ENCODE measurements around the gene DTD1.

DTD1 gene

GRCh38 chr20:18632196-18632789, 44.4 kb downstream of the DTD1 start:
- no peaks in the 10 kb centered on the region for H3K4me1 ChIP-seq (ENCODE audit: control insufficient read depth, insufficient read depth, low read length)
- no peaks in the 10 kb centered on the region for H3K9me3 ChIP-seq (ENCODE audit: control insufficient read depth, insufficient read depth, low read depth, low read length)
- peaks cover 0 to 6% of the 10 kb centered on the region in 2 experiments; a peak in 1 of 3 replicates for H3K36me3 ChIP-seq (ENCODE audit: control insufficient read depth in 2 of 2, insufficient read depth in 1 of 2, low read length in 2 of 2)
- ChIA-PET CTCF (interaction anchor here (0.5 to 2.9 kb wide), 34 partner anchors 8 to 1367 kb away, joined by 3 to 12 read pairs (median 3); partner anchors contain the start of gene SCP2D1), POLR2A (no interaction called here)
- no peak overlapping the region for H3K4me3 ChIP-seq (ENCODE audit: low read depth, low read length)
- H3K27ac ChIP-seq (ENCODE audit: extremely low read depth, low read depth, low read length) = no peak overlapping the region
- 0 out of 2 replicates have a peak, but pooled peaks have one; percentile 11 for TF ChIP-seq SP7 (tag by site-specific recombination; IDR thresholded peaks at IDR 0.05)
- peak; percentile 99 for TF ChIP-seq ZNF654 (tag by site-specific recombination; IDR thresholded peaks at IDR 0.05; ENCODE audit: low read depth)
- no peak for TF ChIP-seq KLF8 (tag by site-specific recombination; IDR thresholded peaks at IDR 0.05)
- peak; percentile 84; the same call in 1 of the 2 replicates for TF ChIP-seq ZSCAN30 (tag by site-specific recombination; IDR thresholded peaks at IDR 0.05)
- TF ChIP-seq, protein P1, sequence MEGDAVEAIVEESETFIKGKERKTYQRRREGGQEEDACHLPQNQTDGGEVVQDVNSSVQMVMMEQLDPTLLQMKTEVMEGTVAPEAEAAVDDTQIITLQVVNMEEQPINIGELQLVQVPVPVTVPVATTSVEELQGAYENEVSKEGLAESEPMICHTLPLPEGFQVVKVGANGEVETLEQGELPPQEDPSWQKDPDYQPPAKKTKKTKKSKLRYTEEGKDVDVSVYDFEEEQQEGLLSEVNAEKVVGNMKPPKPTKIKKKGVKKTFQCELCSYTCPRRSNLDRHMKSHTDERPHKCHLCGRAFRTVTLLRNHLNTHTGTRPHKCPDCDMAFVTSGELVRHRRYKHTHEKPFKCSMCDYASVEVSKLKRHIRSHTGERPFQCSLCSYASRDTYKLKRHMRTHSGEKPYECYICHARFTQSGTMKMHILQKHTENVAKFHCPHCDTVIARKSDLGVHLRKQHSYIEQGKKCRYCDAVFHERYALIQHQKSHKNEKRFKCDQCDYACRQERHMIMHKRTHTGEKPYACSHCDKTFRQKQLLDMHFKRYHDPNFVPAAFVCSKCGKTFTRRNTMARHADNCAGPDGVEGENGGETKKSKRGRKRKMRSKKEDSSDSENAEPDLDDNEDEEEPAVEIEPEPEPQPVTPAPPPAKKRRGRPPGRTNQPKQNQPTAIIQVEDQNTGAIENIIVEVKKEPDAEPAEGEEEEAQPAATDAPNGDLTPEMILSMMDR (tag by site-specific recombination; IDR thresholded peaks at IDR 0.05) = peak; percentile 80

DNA sequence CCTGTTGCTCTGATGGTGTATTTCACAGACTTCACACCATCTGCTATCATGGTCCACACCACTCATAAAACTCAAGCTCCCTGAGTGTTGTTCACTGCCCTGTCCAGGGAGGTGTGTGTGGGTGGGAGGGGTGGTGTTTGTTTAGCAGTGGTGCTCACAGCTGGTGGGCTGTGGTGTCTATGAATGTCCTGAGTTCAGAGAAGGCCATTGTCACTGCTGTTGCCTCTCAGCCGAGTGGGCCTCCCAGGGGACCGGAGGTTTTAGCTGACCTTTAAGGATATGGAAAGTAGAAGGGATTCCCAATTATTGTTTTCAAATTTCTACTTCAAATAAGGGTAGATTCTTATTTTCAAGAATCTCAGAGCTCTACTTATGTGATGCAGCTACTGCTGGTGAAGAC, 45.6 kb downstream of the DTD1 start:
- H3K4me1 ChIP-seq (ENCODE audit: control insufficient read depth, insufficient read depth, low read length) = no peaks in the 10 kb centered on the region
- TF ChIP-seq TCF7L2 (IDR thresholded peaks at IDR 0.05; ENCODE audit: borderline replicate concordance, low read depth, low read length) = no peak
- no peak for TF ChIP-seq SP3 (tag by site-specific recombination; IDR thresholded peaks at IDR 0.05)
- peak; percentile 16; the same call in 1 of the 2 replicates for TF ChIP-seq GLIS1 (tag by site-specific recombination; IDR thresholded peaks at IDR 0.05)
- no peak for TF ChIP-seq ZNF600 (tag by site-specific recombination; IDR thresholded peaks at IDR 0.05)
- no peak for TF ChIP-seq GFI1B (tag by site-specific recombination; IDR thresholded peaks at IDR 0.05)
- TF ChIP-seq, protein P2, sequence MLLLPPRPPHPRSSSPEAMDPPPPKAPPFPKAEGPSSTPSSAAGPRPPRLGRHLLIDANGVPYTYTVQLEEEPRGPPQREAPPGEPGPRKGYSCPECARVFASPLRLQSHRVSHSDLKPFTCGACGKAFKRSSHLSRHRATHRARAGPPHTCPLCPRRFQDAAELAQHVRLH (tag by site-specific recombination; IDR thresholded peaks at IDR 0.05) = no peak
- peak; percentile 46 for TF ChIP-seq ZIC2 (tag by site-specific recombination; IDR thresholded peaks at IDR 0.05)
- peak; percentile 46 for TF ChIP-seq ZFHX2 (tag by site-specific recombination; conservative IDR thresholded peaks at IDR 0.05)
- TF ChIP-seq EGR2 (tag by site-specific recombination; IDR thresholded peaks at IDR 0.05; ENCODE audit: low read depth) = peak; percentile 45; the same call in 1 of the 2 replicates
- no peak for TF ChIP-seq ZNF629 (tag by site-specific recombination; IDR thresholded peaks at IDR 0.05)
- TF ChIP-seq, protein P3, sequence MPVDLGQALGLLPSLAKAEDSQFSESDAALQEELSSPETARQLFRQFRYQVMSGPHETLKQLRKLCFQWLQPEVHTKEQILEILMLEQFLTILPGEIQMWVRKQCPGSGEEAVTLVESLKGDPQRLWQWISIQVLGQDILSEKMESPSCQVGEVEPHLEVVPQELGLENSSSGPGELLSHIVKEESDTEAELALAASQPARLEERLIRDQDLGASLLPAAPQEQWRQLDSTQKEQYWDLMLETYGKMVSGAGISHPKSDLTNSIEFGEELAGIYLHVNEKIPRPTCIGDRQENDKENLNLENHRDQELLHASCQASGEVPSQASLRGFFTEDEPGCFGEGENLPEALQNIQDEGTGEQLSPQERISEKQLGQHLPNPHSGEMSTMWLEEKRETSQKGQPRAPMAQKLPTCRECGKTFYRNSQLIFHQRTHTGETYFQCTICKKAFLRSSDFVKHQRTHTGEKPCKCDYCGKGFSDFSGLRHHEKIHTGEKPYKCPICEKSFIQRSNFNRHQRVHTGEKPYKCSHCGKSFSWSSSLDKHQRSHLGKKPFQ (tag by site-specific recombination; IDR thresholded peaks at IDR 0.05) = 0 out of 2 replicates have a peak, but pooled peaks have one; percentile 22
- TF ChIP-seq KLF10 (tag by site-specific recombination; IDR thresholded peaks at IDR 0.05) = no peak
- no peak for TF ChIP-seq ZNF777 (tag by site-specific recombination; IDR thresholded peaks at IDR 0.05; ENCODE audit: borderline replicate concordance)
- H3K9me3 ChIP-seq (ENCODE audit: control insufficient read depth, insufficient read depth, low read depth, low read length) = no peaks in the 10 kb centered on the region
- ChIA-PET CTCF (interaction anchor here (0.6 to 2.9 kb wide), 8 partner anchors 10 to 950 kb away, joined by 3 to 12 read pairs (median 4); no protein-coding TSS in a partner anchor), POLR2A (no interaction called here)
- H3K27ac ChIP-seq (ENCODE audit: extremely low read depth, low read depth, low read length) = no peak overlapping the region
- no peaks in the 10 kb centered on the region for H3K36me3 ChIP-seq (ENCODE audit: control insufficient read depth in 2 of 2, insufficient read depth in 1 of 2, low read length in 2 of 2)
- no peak overlapping the region for H3K4me3 ChIP-seq (ENCODE audit: low read depth, low read length)

DNA sequence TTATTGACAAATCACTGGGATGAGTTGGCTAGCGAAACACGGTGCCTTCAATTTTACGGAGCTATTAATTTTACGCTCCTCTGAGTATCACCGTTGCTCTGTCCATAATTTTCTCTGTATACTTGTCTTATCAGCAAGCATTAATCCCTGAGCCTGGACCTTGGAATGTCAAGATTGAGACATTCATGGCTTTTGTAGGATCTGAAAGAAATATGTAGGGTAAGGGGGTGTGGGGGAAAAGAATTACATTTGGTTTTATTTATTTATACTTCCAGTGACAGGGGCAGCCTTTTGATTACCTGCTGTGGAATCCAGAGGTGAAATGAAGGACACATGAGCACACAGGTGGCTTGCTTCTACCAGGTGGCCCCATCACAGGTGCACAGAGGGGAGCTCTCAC, 46.6 kb downstream of the DTD1 start:
- Histone ChIP-seq H3K27ac (ENCODE audit: extremely low read depth, low read depth, low read length) (no peak overlapping the region), H3K4me3 (ENCODE audit: low read depth, low read length) (no peak overlapping the region), H3K36me3 (ENCODE audit: control insufficient read depth in 2 of 2, insufficient read depth in 1 of 2, low read length in 2 of 2) (no peaks in the 10 kb centered on the region), H3K9me3 (ENCODE audit: control insufficient read depth, insufficient read depth, low read depth, low read length) (no peaks in the 10 kb centered on the region), H3K4me1 (ENCODE audit: control insufficient read depth, insufficient read depth, low read length) (no peaks in the 10 kb centered on the region)
- CTCF ChIA-PET = interaction anchor here (0.6 to 2.9 kb wide), 9 partner anchors 17 to 949 kb away, joined by 3 to 9 read pairs (median 3); no protein-coding TSS in a partner anchor
- TF ChIP-seq ZNF2 (tag by site-specific recombination; IDR thresholded peaks at IDR 0.05) (no peak), ZNF518A (tag by site-specific recombination; conservative IDR thresholded peaks at IDR 0.05; ENCODE audit: low read depth) (no peak), ZNF214 (tag by site-specific recombination; IDR thresholded peaks at IDR 0.05; ENCODE audit: borderline replicate concordance) (no peak), ZNF561 (tag by site-specific recombination; IDR thresholded peaks at IDR 0.05; ENCODE audit: borderline replicate concordance) (no peak), ZFP3 (tag by site-specific recombination; IDR thresholded peaks at IDR 0.05; ENCODE audit: low read depth) (no peak)
- POLR2A ChIA-PET = no interaction called here

Data from HEK293 (cell line).